SU-DHL-6 (cell line): ENCODE measurements around the gene CFAP92.

Experiments used
- H2AFZ ChIP-seq: fragments of 200-600 bp; sonication (generic); 2 replicates; pipeline ENCODE4 v1.6.1; 2014; ENCODE audit warnings: low read depth, mild to moderate bottlenecking, moderate library complexity, mixed read lengths, antibody characterized with exemption, low read length; ENCODE audit not compliant: severe bottlenecking
- H3F3A ChIP-seq: fragments of 200-600 bp; shearing (Covaris generic); 2 replicates; pipeline ENCODE4 v1.6.0; 2016; ENCODE audit warnings: antibody characterized with exemption, mild to moderate bottlenecking; ENCODE audit not compliant: insufficient read depth
- H3K27ac ChIP-seq: fragments of 200-600 bp; sonication (generic); 2 replicates; pipeline ENCODE4 v1.5.1; 2016; ENCODE audit warnings: low read depth, mild to moderate bottlenecking, low read length, moderate library complexity, mixed read lengths
- H3K27me3 ChIP-seq: fragments of 200-600 bp; sonication (generic), shearing (Covaris generic); 2 replicates; pipeline ENCODE4 v1.6.0; 2014; ENCODE audit warnings: mild to moderate bottlenecking, low read length
- H3K36me3 ChIP-seq: fragments of 200-600 bp; sonication (generic); 2 replicates; pipeline ENCODE4 v1.6.1; 2014; ENCODE audit warnings: mild to moderate bottlenecking, low read length, mixed read lengths
- H3K4me2 ChIP-seq: fragments of 300-600, 200-600 bp; shearing (Covaris generic), sonication (generic); 2 replicates; pipeline ENCODE4 v1.6.0; 2014; ENCODE audit warnings: low read length, low read depth, mild to moderate bottlenecking; ENCODE audit not compliant: poor library complexity, severe bottlenecking
- H3K4me3 ChIP-seq: fragments of 200-600 bp; sonication (generic); 2 replicates; pipeline ENCODE4 v1.5.1; 2014; ENCODE audit warnings: antibody characterized with exemption, low read length, mild to moderate bottlenecking, mixed read lengths; ENCODE audit not compliant: insufficient read depth, poor library complexity, severe bottlenecking
- H3K79me2 ChIP-seq: fragments of 200-600 bp; sonication (generic); 2 replicates; pipeline ENCODE4 v1.6.1; 2014; ENCODE audit warnings: mild to moderate bottlenecking, low read length, moderate library complexity; ENCODE audit not compliant: insufficient read depth
- H3K9ac ChIP-seq: fragments of 200-600 bp; sonication (generic); 2 replicates; pipeline ENCODE4 v1.7.0; 2014; ENCODE audit warnings: mild to moderate bottlenecking, low read length
- H3K9me2 ChIP-seq: fragments of 200-600 bp; sonication (generic); replicated peaks from 2 replicates; pipeline ENCODE4 v1.6.1; 2014; ENCODE audit warnings: low read length; ENCODE audit not compliant: insufficient read depth
- H3K9me3 ChIP-seq: fragments of 200-600 bp; sonication (generic); 2 replicates; pipeline ENCODE4 v1.6.1; 2014; ENCODE audit warnings: low read length, mixed read lengths; ENCODE audit not compliant: insufficient read depth
- H4K20me1 ChIP-seq: fragments of 200-600 bp; sonication (generic); 2 replicates; pipeline ENCODE4 v1.6.1; 2014; ENCODE audit warnings: low read depth, mild to moderate bottlenecking, antibody characterized with exemption, low read length, moderate library complexity, mixed read lengths
- CTCF ChIP-seq: fragments of 200-600 bp; sonication (generic); IDR thresholded peaks from one replicate; pipeline ENCODE4 v1.5.1; 2017; ENCODE audit warnings: antibody characterized with exemption, mild to moderate bottlenecking, low read length, moderate library complexity; ENCODE audit not compliant: insufficient read depth, poor library complexity, severe bottlenecking
- EZH2phosphoT487 ChIP-seq: fragments of 200-600 bp; sonication (generic), shearing (Covaris generic); conservative IDR thresholded peaks from 2 replicates; pipeline ENCODE4 v1.6.1; 2018; ENCODE audit warnings: mild to moderate bottlenecking, antibody characterized with exemption, low read length, moderate library complexity, mixed read lengths

CFAP92 gene

GRCh38 chr3:129019266-129019665, 25.4 kb upstream of the CFAP92 start:
- H3K27me3 ChIP-seq, result no peaks in the 10 kb centered on the region
- no peaks in the 10 kb centered on the region for H3K9me3 ChIP-seq
- no peaks in the 10 kb centered on the region for H3K9me2 ChIP-seq
- no peaks in the 10 kb centered on the region for H3K79me2 ChIP-seq
- no peak overlapping the region for H3K4me2 ChIP-seq
- H3F3A ChIP-seq, result no peaks in the 10 kb centered on the region
- H4K20me1 ChIP-seq, result no peaks in the 10 kb centered on the region
- H2AFZ ChIP-seq, result no peak overlapping the region
- H3K36me3 ChIP-seq, result no peaks in the 10 kb centered on the region
- no peak overlapping the region for H3K9ac ChIP-seq
- TF ChIP-seq CTCF (no peak), EZH2phosphoT487 (no peak)
- no peak overlapping the region for H3K27ac ChIP-seq
- no peak overlapping the region for H3K4me3 ChIP-seq

GRCh38 chr3:129018751-129019150, 24.9 kb upstream of the CFAP92 start:
- no peaks in the 10 kb centered on the region for H3K36me3 ChIP-seq
- TF ChIP-seq EZH2phosphoT487 (no peak), CTCF (no peak)
- H3K9ac ChIP-seq, result no peak overlapping the region
- no peaks in the 10 kb centered on the region for H3F3A ChIP-seq
- no peak overlapping the region for H3K4me2 ChIP-seq
- H3K9me3 ChIP-seq, result no peaks in the 10 kb centered on the region
- H3K4me3 ChIP-seq, result no peak overlapping the region
- H3K27me3 ChIP-seq, result no peaks in the 10 kb centered on the region
- H3K27ac ChIP-seq, result no peak overlapping the region
- H2AFZ ChIP-seq, result no peak overlapping the region
- no peaks in the 10 kb centered on the region for H3K9me2 ChIP-seq
- H3K79me2 ChIP-seq, result no peaks in the 10 kb centered on the region
- H4K20me1 ChIP-seq, result no peaks in the 10 kb centered on the region

GRCh38 chr3:129018271-129018670, 24.4 kb upstream of the CFAP92 start:
- H3F3A ChIP-seq, result no peaks in the 10 kb centered on the region
- no peak overlapping the region for H3K9ac ChIP-seq
- H3K36me3 ChIP-seq, result no peaks in the 10 kb centered on the region
- no peaks in the 10 kb centered on the region for H3K79me2 ChIP-seq
- no peaks in the 10 kb centered on the region for H3K27me3 ChIP-seq
- no peak overlapping the region for H3K4me3 ChIP-seq
- no peak for TF ChIP-seq CTCF
- TF ChIP-seq EZH2phosphoT487, result no peak
- no peaks in the 10 kb centered on the region for H4K20me1 ChIP-seq
- no peak overlapping the region for H3K4me2 ChIP-seq
- H3K27ac ChIP-seq, result no peak overlapping the region
- H2AFZ ChIP-seq, result no peak overlapping the region
- no peaks in the 10 kb centered on the region for H3K9me2 ChIP-seq
- H3K9me3 ChIP-seq, result no peaks in the 10 kb centered on the region

- no peak overlapping the region for H3K9ac ChIP-seq
- no peak overlapping the region for H3K4me2 ChIP-seq
- TF ChIP-seq CTCF, result no peak
- TF ChIP-seq EZH2phosphoT487, result no peak
These were observed 23.6 kb upstream of the CFAP92 start for GRCh38 chr3:129017484-129017899.

More at GRCh38 chr3:129017484-129017899, 23.6 kb upstream of the CFAP92 start:
- Histone ChIP-seq H3K4me3 (no peak overlapping the region), H3K79me2 (no peaks in the 10 kb centered on the region), H3K36me3 (no peaks in the 10 kb centered on the region), H3K27ac (no peak overlapping the region), H3K9me2 (no peaks in the 10 kb centered on the region), H2AFZ (no peak overlapping the region), H3F3A (no peaks in the 10 kb centered on the region), H4K20me1 (no peaks in the 10 kb centered on the region), H3K27me3 (no peaks in the 10 kb centered on the region), H3K9me3 (no peaks in the 10 kb centered on the region)
